Measurements from ENCODE around the gene DIS3L2.

DIS3L2 gene

GRCh38 chr2:232183279-232183678 lies 221.8 kb downstream of the DIS3L2 start:
- CTCF ChIA-PET, result interaction anchor here (1.6 to 2.1 kb wide), 2 partner anchors 10 to 281 kb away, joined by 4 to 5 read pairs; no protein-coding TSS in a partner anchor
- POLR2A ChIA-PET, result no interaction called here
- TF ChIP-seq CTCF (IDR thresholded peaks at IDR 0.05; ENCODE audit: control extremely low read depth, extremely low read depth, low read depth, missing control alignments), result no peak
- no peak for DNase-seq (ENCODE audit: extremely low spot score)

DNA sequence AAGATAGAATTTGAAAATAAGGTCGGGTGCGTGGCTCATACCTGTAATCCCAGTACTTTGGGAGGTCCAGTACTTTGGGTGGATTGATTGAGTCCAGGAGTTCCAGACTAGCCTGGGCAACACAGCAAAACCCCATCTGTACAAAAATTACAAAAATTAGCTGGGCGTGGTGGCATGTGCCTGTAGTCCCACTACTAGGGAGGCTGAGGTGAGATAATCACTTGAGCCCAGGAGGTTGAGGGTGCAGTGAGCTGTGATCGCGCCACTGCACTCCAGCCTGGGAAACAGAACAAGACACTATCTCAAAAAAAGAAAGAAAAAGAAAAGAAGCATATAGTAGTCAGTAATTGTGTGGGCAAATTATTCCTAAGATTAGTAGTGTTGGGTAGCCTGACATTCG lies 222.8 kb downstream of the DIS3L2 start:
- CTCF ChIA-PET, result interaction anchor here (1.6 to 2.1 kb wide), 2 partner anchors 8 to 283 kb away, joined by 4 to 5 read pairs; no protein-coding TSS in a partner anchor
- no peak for DNase-seq (ENCODE audit: extremely low spot score)

DNA sequence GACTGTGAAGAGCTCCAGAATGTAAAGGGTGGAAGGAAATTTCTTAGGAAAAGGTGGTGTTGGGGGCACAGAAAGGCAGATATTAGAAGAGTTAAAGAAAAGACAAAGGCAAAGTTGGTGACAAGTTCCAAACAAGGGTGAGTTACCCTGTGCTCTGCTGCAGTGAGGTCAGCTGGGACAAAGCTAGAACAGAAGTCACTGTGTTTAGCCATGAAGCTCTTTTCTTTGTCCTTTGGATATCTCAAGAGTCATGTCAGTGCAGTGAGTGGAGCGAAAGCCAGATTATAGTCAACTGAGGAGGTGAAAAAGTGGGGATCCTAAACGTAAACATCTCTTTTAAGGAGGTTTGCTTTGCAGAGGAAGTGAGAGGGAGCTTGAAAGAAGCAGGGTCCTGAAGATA lies 229.3 kb downstream of the DIS3L2 start:
- no peak for DNase-seq (ENCODE audit: extremely low spot score)
- no peak for TF ChIP-seq CTCF (IDR thresholded peaks at IDR 0.05; ENCODE audit: control extremely low read depth, extremely low read depth, low read depth, missing control alignments)
- ChIA-PET POLR2A (no interaction called here), CTCF (interaction anchor here (0.9 to 1.3 kb wide), 3 partner anchors 33 to 290 kb away, joined by 3 to 4 read pairs (median 3); no protein-coding TSS in a partner anchor)

More for the DNA sequence above, 222.8 kb downstream of the DIS3L2 start:
- no peak for TF ChIP-seq CTCF (IDR thresholded peaks at IDR 0.05; ENCODE audit: control extremely low read depth, extremely low read depth, low read depth, missing control alignments)
- POLR2A ChIA-PET, result no interaction called here

DNA sequence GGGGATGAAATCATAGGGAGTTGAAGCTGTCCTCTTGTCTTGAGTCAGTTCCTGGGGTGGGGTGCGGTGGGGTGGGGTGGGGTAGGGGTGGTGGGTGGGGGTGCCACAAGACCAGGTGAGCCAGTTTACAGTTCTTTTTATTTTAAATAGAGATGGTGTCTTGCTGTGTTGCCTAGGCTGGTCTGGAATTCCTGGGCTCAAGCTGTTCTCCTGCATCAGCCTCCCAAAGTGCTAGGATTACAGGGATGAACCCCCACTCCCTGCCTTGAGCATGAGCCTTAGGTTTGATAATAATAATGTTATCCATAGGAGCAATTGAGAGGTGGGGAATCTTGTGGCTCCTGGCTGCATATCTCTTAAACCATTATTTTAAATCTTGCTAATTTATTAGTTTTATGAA lies 234.0 kb downstream of the DIS3L2 start:
- no peak for DNase-seq (ENCODE audit: extremely low spot score)
- TF ChIP-seq CTCF (IDR thresholded peaks at IDR 0.05; ENCODE audit: control extremely low read depth, extremely low read depth, low read depth, missing control alignments), result no peak
- ChIA-PET CTCF (no interaction called here), POLR2A (no interaction called here)

DNA sequence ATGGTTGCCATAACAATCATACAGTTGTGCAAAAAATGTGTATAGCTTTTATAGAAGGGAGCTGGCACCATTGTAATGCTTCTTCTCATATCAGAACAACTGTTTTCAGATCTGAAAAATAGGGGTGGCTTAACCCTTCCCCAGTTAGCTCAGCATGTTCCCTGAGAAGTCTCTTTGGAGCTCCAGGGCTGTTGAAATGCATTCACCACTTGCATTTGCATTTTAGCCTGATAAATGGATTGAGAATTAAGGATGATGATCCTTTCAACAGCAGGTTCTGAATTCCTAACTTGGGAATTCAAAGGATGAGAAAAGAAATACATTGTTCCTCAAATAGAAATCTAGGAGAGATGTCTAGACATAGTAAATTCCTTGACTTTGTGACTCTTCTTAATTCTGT lies 235.3 kb downstream of the DIS3L2 start:
- POLR2A ChIA-PET, result no interaction called here
- TF ChIP-seq CTCF (IDR thresholded peaks at IDR 0.05; ENCODE audit: control extremely low read depth, extremely low read depth, low read depth, missing control alignments), result no peak
- DNase-seq (ENCODE audit: extremely low spot score), result no peak
- CTCF ChIA-PET, result no interaction called here

DNA sequence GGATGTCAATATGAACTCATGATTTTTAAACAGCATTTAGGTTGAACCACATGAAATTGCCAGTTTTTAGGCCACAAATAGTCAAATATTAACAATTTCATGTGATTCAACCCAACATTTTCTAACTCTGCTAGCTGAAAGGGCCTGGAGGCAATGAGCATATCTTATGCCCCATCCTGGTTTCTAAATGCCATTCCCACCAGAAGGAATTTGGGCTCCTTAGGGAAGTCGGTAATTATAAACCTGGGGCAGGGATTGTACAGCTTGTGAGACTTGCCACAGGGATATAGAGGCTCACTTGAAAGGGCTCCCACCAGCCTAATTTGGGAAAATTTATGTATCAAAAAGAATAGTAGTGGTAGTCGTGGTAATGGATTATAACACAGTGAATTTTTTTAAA lies 238.7 kb downstream of the DIS3L2 start:
- ChIA-PET POLR2A (no interaction called here), CTCF (no interaction called here)
- no peak for TF ChIP-seq CTCF (IDR thresholded peaks at IDR 0.05; ENCODE audit: control extremely low read depth, extremely low read depth, low read depth, missing control alignments)
- no peak for DNase-seq (ENCODE audit: extremely low spot score)
